ENCODE measurements around the gene SERTAD3. TPM values are rescaled to one million over a fixed set of nuclear protein-coding genes. Genes with fewer than 3 reads are reported as not detected.

SERTAD3 gene
- total and polyA plus RNA-seq, 2 of the 8 experiments (the other 6 are each of a cell fraction or from before 2014, with no cell fraction given): 15.1 to 32.1 TPM

DNA sequence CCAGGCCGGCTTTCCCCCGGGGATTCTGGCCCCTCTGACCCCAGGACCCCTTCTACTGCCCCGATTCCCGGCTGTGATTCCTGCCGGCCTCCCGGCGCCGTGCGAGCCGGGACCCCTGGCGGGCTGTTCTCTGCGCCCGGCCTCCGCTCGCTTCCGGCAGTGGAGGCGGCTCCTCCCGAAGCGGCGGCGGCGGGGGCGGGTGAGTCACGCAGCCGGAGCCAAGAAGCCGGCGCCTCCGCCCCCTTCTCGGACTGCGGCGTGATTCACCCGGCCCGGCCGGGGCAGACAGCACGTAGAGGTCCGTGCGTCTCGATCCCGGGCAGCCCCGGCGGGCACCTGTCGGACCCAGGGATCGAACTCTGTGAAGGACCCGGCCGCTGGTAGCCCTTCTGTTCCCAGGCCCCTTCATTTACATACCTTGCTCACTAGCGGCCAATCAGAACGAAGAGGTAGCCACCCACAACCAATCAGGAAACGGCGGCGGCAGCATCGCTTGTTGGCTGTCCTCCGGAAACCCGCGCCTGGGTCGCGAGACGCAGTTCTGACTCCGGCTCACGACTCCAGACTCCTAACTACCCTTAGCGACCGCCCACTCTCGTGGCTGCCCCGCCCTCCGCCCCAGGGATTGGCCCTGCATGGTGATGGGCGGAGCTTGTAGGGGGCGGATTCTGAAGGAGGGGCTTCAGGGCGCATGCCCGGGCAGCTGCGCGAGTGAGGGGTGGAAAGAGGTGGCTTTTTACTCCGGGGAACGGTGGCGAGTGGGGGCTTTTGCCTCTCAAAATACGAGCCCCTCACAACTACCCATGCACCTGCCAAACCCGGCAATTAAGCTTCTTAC is 18.5 kb downstream of the SERTAD3 start, which contains the start of gene SERTAD1 (continued):
- 0 out of 4 replicates have a peak, but pooled peaks of 1 of the 2 experiments have one; percentile 1 for TF ChIP-seq HDAC2 (IDR thresholded peaks at IDR 0.05; ENCODE audit: borderline replicate concordance in 1 of 2, low read depth in 2 of 2, low read length in 2 of 2)
- no peak for TF ChIP-seq GABPA (IDR thresholded peaks at IDR 0.05; ENCODE audit: borderline replicate concordance, insufficient read depth, low read length)
- peak; percentile 62 for TF ChIP-seq PHF8 (conservative IDR thresholded peaks at IDR 0.05; ENCODE audit: low read depth, low read length)
- TF ChIP-seq, protein P1, sequence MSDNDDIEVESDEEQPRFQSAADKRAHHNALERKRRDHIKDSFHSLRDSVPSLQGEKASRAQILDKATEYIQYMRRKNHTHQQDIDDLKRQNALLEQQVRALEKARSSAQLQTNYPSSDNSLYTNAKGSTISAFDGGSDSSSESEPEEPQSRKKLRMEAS (IDR thresholded peaks at IDR 0.05): peak; percentile 41
- TF ChIP-seq, protein P2, sequence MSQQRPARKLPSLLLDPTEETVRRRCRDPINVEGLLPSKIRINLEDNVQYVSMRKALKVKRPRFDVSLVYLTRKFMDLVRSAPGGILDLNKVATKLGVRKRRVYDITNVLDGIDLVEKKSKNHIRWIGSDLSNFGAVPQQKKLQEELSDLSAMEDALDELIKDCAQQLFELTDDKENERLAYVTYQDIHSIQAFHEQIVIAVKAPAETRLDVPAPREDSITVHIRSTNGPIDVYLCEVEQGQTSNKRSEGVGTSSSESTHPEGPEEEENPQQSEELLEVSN (IDR thresholded peaks at IDR 0.05): no peak
- TF ChIP-seq SP1 (IDR thresholded peaks at IDR 0.05; ENCODE audit: low read depth, low read length): peak; percentile 84
- TF ChIP-seq SAP30 (IDR thresholded peaks at IDR 0.05; ENCODE audit: insufficient read depth, insufficient replicate concordance, low read length): peak; percentile 39
- TF ChIP-seq TAF1 (IDR thresholded peaks at IDR 0.05; ENCODE audit: low read depth, low read length): peak; percentile 94
- peak; percentile 87 for TF ChIP-seq POLR2AphosphoS5 (IDR thresholded peaks at IDR 0.05; ENCODE audit: low read depth, low read length)
- TF ChIP-seq SUZ12 (IDR thresholded peaks at IDR 0.05; ENCODE audit: low read length): no peak
- peak; percentile 1 to 26; a peak in 1 of 4 replicates for TF ChIP-seq SIN3A (conservative IDR thresholded peaks at IDR 0.05 in 1 of 2, IDR thresholded peaks at IDR 0.05 in 1 of 2; ENCODE audit: low read depth in 1 of 2, low read length in 2 of 2)
- TF ChIP-seq POU5F1 (IDR thresholded peaks at IDR 0.05; ENCODE audit: low read depth, low read length): no peak
- TF ChIP-seq KDM5A (IDR thresholded peaks at IDR 0.05; ENCODE audit: low read length): peak; percentile 8; the same call in 1 of the 2 replicates
- TF ChIP-seq EGR1 (IDR thresholded peaks at IDR 0.05; ENCODE audit: borderline replicate concordance, low read depth, low read length): peak; percentile 31; the same call in 1 of the 2 replicates
- TF ChIP-seq TEAD4 (IDR thresholded peaks at IDR 0.05; ENCODE audit: low read depth, low read length): no peak
- TF ChIP-seq SIX5 (IDR thresholded peaks at IDR 0.05; ENCODE audit: low read depth, low read length): no peak
- no peak for TF ChIP-seq RAD21 (IDR thresholded peaks at IDR 0.05 in 1 of 2, conservative IDR thresholded peaks at IDR 0.05 in 1 of 2; ENCODE audit: low read depth in 2 of 2, low read length in 2 of 2)
- TF ChIP-seq NANOG (IDR thresholded peaks at IDR 0.05; ENCODE audit: insufficient read depth, low read depth, low read length, poor library complexity, severe bottlenecking): peak; percentile 41
- no peak for TF ChIP-seq MAFK (IDR thresholded peaks at IDR 0.05; ENCODE audit: low read depth, low read length)
- no peak for TF ChIP-seq SIRT6 (IDR thresholded peaks at IDR 0.05; ENCODE audit: low read length)
- no peak for TF ChIP-seq ASH2L (IDR thresholded peaks at IDR 0.05; ENCODE audit: low read length)
- TF ChIP-seq TCF12 (IDR thresholded peaks at IDR 0.05; ENCODE audit: low read depth, low read length): no peak
